ENCODE results near the gene STAU1.
"Not testable (repeated sequence)": the region's sequence is repeated elsewhere in the genome, so short reads cannot be mapped to it uniquely, and the experiment has no call there.

Gene STAU1

GRCh38 chr20:49161428-49162152, 26.5 kb downstream of the STAU1 start:
- DNase-seq = no peak

GRCh38 chr20:49160057-49160929, 27.8 kb downstream of the STAU1 start:
- no peak for DNase-seq

GRCh38 chr20:49157146-49157545, 31.0 kb downstream of the STAU1 start:
- no peak for DNase-seq

- no peak for DNase-seq
These were observed 31.7 kb downstream of the STAU1 start for GRCh38 chr20:49156481-49156880.

- DNase-seq = no peak
These were observed 36.7 kb downstream of the STAU1 start for GRCh38 chr20:49151436-49151835.

- no peak for DNase-seq
These were observed 38.7 kb downstream of the STAU1 start for GRCh38 chr20:49149281-49150045.

GRCh38 chr20:49148601-49149000, 39.5 kb downstream of the STAU1 start:
- no peak for DNase-seq

- DNase-seq = no peak
These were observed 40.8 kb downstream of the STAU1 start for GRCh38 chr20:49147296-49147695.

- no peak for DNase-seq
These were observed 41.5 kb downstream of the STAU1 start for GRCh38 chr20:49146442-49147225.

- DNase-seq = no peak
These were observed 47.3 kb downstream of the STAU1 start for GRCh38 chr20:49140834-49141233.

- no peak for DNase-seq
These were observed 47.7 kb downstream of the STAU1 start for GRCh38 chr20:49140411-49140810.

GRCh38 chr20:49138431-49138830, 49.7 kb downstream of the STAU1 start:
- no peak for DNase-seq

- no peak for DNase-seq
These were observed 51.1 kb downstream of the STAU1 start for GRCh38 chr20:49136817-49137571.

- DNase-seq = not testable (repeated sequence)
These were observed 53.3 kb downstream of the STAU1 start for GRCh38 chr20:49134797-49135196.

- DNase-seq = no peak
These were observed 54.6 kb downstream of the STAU1 start for GRCh38 chr20:49133571-49133970.

- DNase-seq = no peak
These were observed 55.1 kb downstream of the STAU1 start for GRCh38 chr20:49132995-49133478.

- DNase-seq = no peak
These were observed 64.2 kb downstream of the STAU1 start for GRCh38 chr20:49123982-49124381.

GRCh38 chr20:49122920-49123319, 65.2 kb downstream of the STAU1 start:
- no peak for DNase-seq

GRCh38 chr20:49119988-49120387, 68.1 kb downstream of the STAU1 start:
- DNase-seq = no peak

- no peak for DNase-seq
These were observed 69.8 kb downstream of the STAU1 start for GRCh38 chr20:49118307-49118706.

GRCh38 chr20:49115564-49115963, 72.6 kb downstream of the STAU1 start:
- DNase-seq = no peak

All from activated CD4-positive, alpha-beta T cell treated with anti-CD3 and anti-CD28 coated beads for 1 hour (primary cell).